Measurements from ENCODE around the gene PDE4D.

GRCh38 chr5:59123595-59124561 lies 769.6 kb downstream of the PDE4D start:
- no peak for TF ChIP-seq POLR2A (IDR thresholded peaks at IDR 0.05; ENCODE audit: low read depth, low read length)
- no peak for TF ChIP-seq POLR2AphosphoS5 (IDR thresholded peaks at IDR 0.05; ENCODE audit: low read depth, low read length)
